Neural cell (in vitro differentiated cells): ENCODE measurements around the gene YY1. TPM values are rescaled to one million over a fixed set of nuclear protein-coding genes. Genes with fewer than 3 reads are reported as not detected.

Experiments used
- H2AFZ ChIP-seq: fragments of 200-600, 300-800 bp; sonication (generic), shearing (Covaris generic); 2 replicates; pipeline ENCODE4 v1.6.0; 2014; ENCODE audit warnings: low read depth, mild to moderate bottlenecking, antibody characterized with exemption, low read length, moderate library complexity
- H3F3A ChIP-seq: fragments of 200-600 bp; shearing (Covaris generic); 2 replicates; pipeline ENCODE4 v1.6.1; 2016; ENCODE audit warnings: mild to moderate bottlenecking, moderate library complexity, mixed read lengths, antibody characterized with exemption, low read length; ENCODE audit not compliant: insufficient read depth, poor library complexity, severe bottlenecking
- H3K27ac ChIP-seq: fragments of 200-600, 300-800 bp; sonication (generic), shearing (Covaris generic); 2 replicates; pipeline ENCODE4 v1.5.1; 2014; ENCODE audit warnings: mild to moderate bottlenecking, low read length, moderate library complexity
- H3K27me3 ChIP-seq: fragments of 300-800, 200-600 bp; sonication (generic), shearing (Covaris generic); 2 replicates; pipeline ENCODE4 v1.6.0; 2014; ENCODE audit warnings: mild to moderate bottlenecking, low read depth, low read length, moderate library complexity; ENCODE audit not compliant: insufficient read depth
- H3K36me3 ChIP-seq: fragments of 300-800, 200-600 bp; sonication (generic), shearing (Covaris generic); 2 replicates; pipeline ENCODE4 v1.5.1; 2014; ENCODE audit warnings: mild to moderate bottlenecking, antibody characterized with exemption, low read length, moderate library complexity; ENCODE audit not compliant: insufficient read depth
- H3K4me2 ChIP-seq: fragments of 300-800, 200-600 bp; sonication (generic), shearing (Covaris generic); 2 replicates; pipeline ENCODE4 v1.6.0; 2014; ENCODE audit warnings: mild to moderate bottlenecking, low read length
- H3K4me3 ChIP-seq: fragments of 300-800, 200-600 bp; sonication (generic), shearing (Covaris generic); 2 replicates; pipeline ENCODE4 v1.5.1; 2014; ENCODE audit warnings: mild to moderate bottlenecking, low read length, moderate library complexity
- H3K79me2 ChIP-seq: fragments of 200-600 bp; shearing (Covaris generic); replicated peaks from 2 replicates; pipeline ENCODE4 v1.6.0; 2014; ENCODE audit warnings: mild to moderate bottlenecking, low read length, moderate library complexity; ENCODE audit not compliant: insufficient read depth
- H3K9ac ChIP-seq: fragments of 300-800, 200-600 bp; sonication (generic), shearing (Covaris generic); 2 replicates; pipeline ENCODE4 v1.6.1; 2016; ENCODE audit warnings: mild to moderate bottlenecking, low read length, mixed read lengths
- H3K9me2 ChIP-seq: fragments of 200-600 bp; shearing (Covaris generic); 2 replicates; pipeline ENCODE4 v1.6.1; 2016; ENCODE audit warnings: mild to moderate bottlenecking, low read length, mixed read lengths; ENCODE audit not compliant: insufficient read depth
- H3K9me3 ChIP-seq: fragments of 200-600, 300-800 bp; sonication (generic), shearing (Covaris generic); 2 replicates; pipeline ENCODE4 v1.6.1; 2016; ENCODE audit warnings: mild to moderate bottlenecking, mixed run types, low read length, moderate library complexity, mixed read lengths
- H4K20me1 ChIP-seq: fragments of 200-600 bp; shearing (Covaris generic); 2 replicates; pipeline ENCODE4 v1.6.1; 2016; ENCODE audit warnings: mild to moderate bottlenecking, mixed run types; ENCODE audit not compliant: insufficient read depth
- EP300 ChIP-seq: fragments of 450-650 bp; conservative IDR thresholded peaks from 2 replicates; pipeline ENCODE4 v1.6.1; 2014; ENCODE audit warnings: antibody characterized with exemption, mild to moderate bottlenecking, moderate library complexity; ENCODE audit not compliant: poor library complexity, severe bottlenecking
- EZH2 ChIP-seq: fragments of 200-600, 300-800 bp; shearing (Covaris generic), sonication (generic); IDR thresholded peaks from 2 replicates; pipeline ENCODE4 v1.6.1; 2014; ENCODE audit warnings: antibody characterized with exemption, low read length, borderline replicate concordance, mild to moderate bottlenecking; ENCODE audit not compliant: insufficient read depth, poor library complexity, severe bottlenecking
- MXI1 ChIP-seq: fragments of 450-650 bp; conservative IDR thresholded peaks from 2 replicates; pipeline ENCODE4 v1.6.1; 2014; ENCODE audit warnings: antibody characterized with exemption, mild to moderate bottlenecking; ENCODE audit not compliant: poor library complexity, severe bottlenecking
- POLR2AphosphoS5 ChIP-seq: IDR thresholded peaks from 2 replicates; pipeline ENCODE4 v1.6.1; 2012
- RAD21 ChIP-seq: fragments of 450-650 bp; conservative IDR thresholded peaks from 2 replicates; pipeline ENCODE4 v1.6.1; 2014; ENCODE audit warnings: antibody characterized with exemption, mild to moderate bottlenecking, moderate library complexity
- REST ChIP-seq: IDR thresholded peaks from 2 replicates; pipeline ENCODE4 v1.6.1; 2012; ENCODE audit warnings: borderline replicate concordance
- SMC3 ChIP-seq: fragments of 450-650 bp; conservative IDR thresholded peaks from 2 replicates; pipeline ENCODE4 v1.6.1; 2014; ENCODE audit warnings: antibody characterized with exemption, mild to moderate bottlenecking, moderate library complexity; ENCODE audit not compliant: poor library complexity
- TAF1 ChIP-seq: IDR thresholded peaks from 2 replicates; pipeline ENCODE4 v1.6.1; 2012; ENCODE audit warnings: low read depth
- polyA plus RNA-seq: library from polyadenylated mRNA; depleted of rRNA; stranded (reverse); fragments of >200 nt; gene quantifications from 2 replicates; pipeline ENCODE4 v1.2.3, GENCODE V29; 2014
- TF ChIP-seq, protein P1 (sequence below): fragments of 450-650 bp; IDR thresholded peaks from 2 replicates; pipeline ENCODE4 v1.5.1; 2014; ENCODE audit warnings: antibody characterized with exemption, mild to moderate bottlenecking, moderate library complexity; ENCODE audit not compliant: poor library complexity, severe bottlenecking

YY1 gene
- polyA plus RNA-seq, 1 donor from 2014 or later: 50.4 TPM

- Histone ChIP-seq H3K79me2 (peaks cover 45% of the 10 kb centered on the region), H3F3A (no peaks in the 10 kb centered on the region), H3K27ac (no peak overlapping the region), H3K9me3 (no peaks in the 10 kb centered on the region), H3K9me2 (no peaks in the 10 kb centered on the region), H3K4me2 (no peak overlapping the region), H2AFZ (no peak overlapping the region), H4K20me1 (no peaks in the 10 kb centered on the region), H3K36me3 (no peaks in the 10 kb centered on the region), H3K27me3 (no peaks in the 10 kb centered on the region), H3K4me3 (no peak overlapping the region), H3K9ac (no peak overlapping the region)
- TF ChIP-seq SMC3 (no peak), MXI1 (no peak), EP300 (no peak), REST (no peak), RAD21 (no peak), EZH2 (no peak), TAF1 (no peak), POLR2AphosphoS5 (no peak)
- TF ChIP-seq, protein P1, sequence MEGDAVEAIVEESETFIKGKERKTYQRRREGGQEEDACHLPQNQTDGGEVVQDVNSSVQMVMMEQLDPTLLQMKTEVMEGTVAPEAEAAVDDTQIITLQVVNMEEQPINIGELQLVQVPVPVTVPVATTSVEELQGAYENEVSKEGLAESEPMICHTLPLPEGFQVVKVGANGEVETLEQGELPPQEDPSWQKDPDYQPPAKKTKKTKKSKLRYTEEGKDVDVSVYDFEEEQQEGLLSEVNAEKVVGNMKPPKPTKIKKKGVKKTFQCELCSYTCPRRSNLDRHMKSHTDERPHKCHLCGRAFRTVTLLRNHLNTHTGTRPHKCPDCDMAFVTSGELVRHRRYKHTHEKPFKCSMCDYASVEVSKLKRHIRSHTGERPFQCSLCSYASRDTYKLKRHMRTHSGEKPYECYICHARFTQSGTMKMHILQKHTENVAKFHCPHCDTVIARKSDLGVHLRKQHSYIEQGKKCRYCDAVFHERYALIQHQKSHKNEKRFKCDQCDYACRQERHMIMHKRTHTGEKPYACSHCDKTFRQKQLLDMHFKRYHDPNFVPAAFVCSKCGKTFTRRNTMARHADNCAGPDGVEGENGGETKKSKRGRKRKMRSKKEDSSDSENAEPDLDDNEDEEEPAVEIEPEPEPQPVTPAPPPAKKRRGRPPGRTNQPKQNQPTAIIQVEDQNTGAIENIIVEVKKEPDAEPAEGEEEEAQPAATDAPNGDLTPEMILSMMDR: no peak
These were observed 14.6 kb upstream of the YY1 start for GRCh38 chr14:100224229-100224866.

DNA sequence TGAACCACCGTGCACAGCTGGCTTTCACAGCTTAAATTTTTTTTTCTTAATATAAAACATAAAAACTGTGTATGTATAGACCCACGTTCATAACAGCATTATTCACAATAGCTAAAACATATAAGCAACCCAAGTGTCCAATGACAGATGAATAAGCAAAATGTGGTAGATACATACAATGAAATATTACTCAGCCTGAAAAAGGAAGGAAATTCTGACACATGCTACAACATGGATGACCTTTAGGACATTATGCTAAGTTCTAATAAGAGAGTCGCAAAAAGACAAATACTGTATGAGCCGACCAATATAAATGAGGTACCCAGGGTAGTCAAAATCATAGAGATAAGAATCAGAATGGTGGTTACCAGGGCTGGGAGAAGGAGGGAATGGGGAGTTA, 13.8 kb upstream of the YY1 start:
- Histone ChIP-seq H3K4me3 (no peak overlapping the region), H3K9ac (no peak overlapping the region), H3K4me2 (no peak overlapping the region), H4K20me1 (no peaks in the 10 kb centered on the region), H3K9me2 (no peaks in the 10 kb centered on the region), H3K36me3 (no peaks in the 10 kb centered on the region), H3F3A (no peaks in the 10 kb centered on the region), H3K79me2 (peaks cover 51% of the 10 kb centered on the region), H3K27ac (no peak overlapping the region), H3K9me3 (no peaks in the 10 kb centered on the region), H3K27me3 (no peaks in the 10 kb centered on the region), H2AFZ (no peak overlapping the region)
- no peak for TF ChIP-seq EP300
- no peak for TF ChIP-seq REST
- no peak for TF ChIP-seq TAF1
- TF ChIP-seq SMC3: no peak
- TF ChIP-seq, protein P1: no peak
- no peak for TF ChIP-seq EZH2
- no peak for TF ChIP-seq RAD21
- no peak for TF ChIP-seq MXI1
- no peak for TF ChIP-seq POLR2AphosphoS5
